ENCODE data around the gene SPAG16. TPM values are rescaled to one million over a fixed set of nuclear protein-coding genes. Genes with fewer than 3 reads are reported as not detected.

The SPAG16 gene
- total RNA-seq, 1 experiment from 2014 or later: 13.0 TPM

- TF ChIP-seq TCF7L2 (IDR thresholded peaks at IDR 0.05; ENCODE audit: low read depth, low read length): no peak
- TF ChIP-seq CTCF (IDR thresholded peaks at IDR 0.05): no peak
- TF ChIP-seq SIN3A (IDR thresholded peaks at IDR 0.05; ENCODE audit: borderline replicate concordance, insufficient read depth, low read depth, low read length): no peak
- TF ChIP-seq REST (IDR thresholded peaks at IDR 0.05; ENCODE audit: insufficient read depth in 1 of 2, low read depth in 2 of 2, low read length in 1 of 2): no peak
- no peak for TF ChIP-seq POLR2AphosphoS5 (IDR thresholded peaks at IDR 0.05; ENCODE audit: low read depth, low read length)
- Histone ChIP-seq H3K9me3 (ENCODE audit: control insufficient read depth, insufficient read depth, low read depth, low read length) (no peaks in the 10 kb centered on the region), H3K27me3 (ENCODE audit: control insufficient read depth, insufficient read depth, low read length) (no peaks in the 10 kb centered on the region), H3K36me3 (ENCODE audit: control insufficient read depth, insufficient read depth, low read length) (no peaks in the 10 kb centered on the region), H3K4me3 (ENCODE audit: low read depth in 2 of 2, low read length in 2 of 2) (no peak overlapping the region), H3K27ac (ENCODE audit: low read length) (no peak overlapping the region), H3K4me1 (ENCODE audit: control insufficient read depth, insufficient read depth, low read length) (no peaks in the 10 kb centered on the region)
- ChIA-PET CTCF (no interaction called here), POLR2A (no interaction called here)
- ATAC-seq: no peak
- in situ Hi-C loops (cut with HindIII; ENCODE audit: low pct_unique_long_range_greater_than_20kb, low sequenced_read_pairs): no loop called here
- BruUV-seq (replicated peaks): no TSS peak
- DNase-seq (ENCODE audit: low read depth, low spot score): no peak
- intact Hi-C loops (cut with micrococcal nuclease; ENCODE audit: unreplicated experiment): no loop called here
Measured at GRCh38 chr2:213249502-213249901, 34.8 kb upstream of the SPAG16 start.

GRCh38 chr2:213251618-213252017 is 32.6 kb upstream of the SPAG16 start:
- no TSS peak for BruUV-seq (replicated peaks)
- no peaks in the 10 kb centered on the region for H3K9me3 ChIP-seq (ENCODE audit: control insufficient read depth, insufficient read depth, low read depth, low read length)
- intact Hi-C loops (cut with micrococcal nuclease; ENCODE audit: unreplicated experiment) (no loop called here), in situ Hi-C loops (cut with HindIII; ENCODE audit: low pct_unique_long_range_greater_than_20kb, low sequenced_read_pairs) (no loop called here)
- no peak overlapping the region for H3K4me3 ChIP-seq (ENCODE audit: low read depth in 2 of 2, low read length in 2 of 2)
- ChIA-PET CTCF (interaction anchor here (0.5 kb wide), 1 partner anchor 672 kb away, joined by 4 read pairs; no protein-coding TSS in a partner anchor), POLR2A (no interaction called here)
- H3K36me3 ChIP-seq (ENCODE audit: control insufficient read depth, insufficient read depth, low read length): no peaks in the 10 kb centered on the region
- TF ChIP-seq TCF7L2 (IDR thresholded peaks at IDR 0.05; ENCODE audit: low read depth, low read length): no peak
- no peak for TF ChIP-seq POLR2AphosphoS5 (IDR thresholded peaks at IDR 0.05; ENCODE audit: low read depth, low read length)
- no peak for TF ChIP-seq SIN3A (IDR thresholded peaks at IDR 0.05; ENCODE audit: borderline replicate concordance, insufficient read depth, low read depth, low read length)
- TF ChIP-seq REST (IDR thresholded peaks at IDR 0.05; ENCODE audit: insufficient read depth in 1 of 2, low read depth in 2 of 2, low read length in 1 of 2): no peak
- peak; percentile 57; the same call in 1 of the 2 replicates for TF ChIP-seq CTCF (IDR thresholded peaks at IDR 0.05)
- no peaks in the 10 kb centered on the region for H3K4me1 ChIP-seq (ENCODE audit: control insufficient read depth, insufficient read depth, low read length)
- DNase-seq (ENCODE audit: low read depth, low spot score) (no peak), ATAC-seq (peak; percentile 82)
- no peaks in the 10 kb centered on the region for H3K27me3 ChIP-seq (ENCODE audit: control insufficient read depth, insufficient read depth, low read length)
- H3K27ac ChIP-seq (ENCODE audit: low read length): peak overlapping the region; percentile 48; the same call in 1 of the 2 replicates

All from Panc1 (cell line).